NAMALWA (cell line): ENCODE results near the gene MMRN2.
A peak's percentile ranks its signal among the peaks of the same experiment; 100 is the strongest.

ENCODE experiments used
- DNase-seq: peaks from one replicate; pipeline ENCODE4 v3.0.0-alpha.2; 2015; ENCODE audit warnings: low spot score

The MMRN2 gene

DNA sequence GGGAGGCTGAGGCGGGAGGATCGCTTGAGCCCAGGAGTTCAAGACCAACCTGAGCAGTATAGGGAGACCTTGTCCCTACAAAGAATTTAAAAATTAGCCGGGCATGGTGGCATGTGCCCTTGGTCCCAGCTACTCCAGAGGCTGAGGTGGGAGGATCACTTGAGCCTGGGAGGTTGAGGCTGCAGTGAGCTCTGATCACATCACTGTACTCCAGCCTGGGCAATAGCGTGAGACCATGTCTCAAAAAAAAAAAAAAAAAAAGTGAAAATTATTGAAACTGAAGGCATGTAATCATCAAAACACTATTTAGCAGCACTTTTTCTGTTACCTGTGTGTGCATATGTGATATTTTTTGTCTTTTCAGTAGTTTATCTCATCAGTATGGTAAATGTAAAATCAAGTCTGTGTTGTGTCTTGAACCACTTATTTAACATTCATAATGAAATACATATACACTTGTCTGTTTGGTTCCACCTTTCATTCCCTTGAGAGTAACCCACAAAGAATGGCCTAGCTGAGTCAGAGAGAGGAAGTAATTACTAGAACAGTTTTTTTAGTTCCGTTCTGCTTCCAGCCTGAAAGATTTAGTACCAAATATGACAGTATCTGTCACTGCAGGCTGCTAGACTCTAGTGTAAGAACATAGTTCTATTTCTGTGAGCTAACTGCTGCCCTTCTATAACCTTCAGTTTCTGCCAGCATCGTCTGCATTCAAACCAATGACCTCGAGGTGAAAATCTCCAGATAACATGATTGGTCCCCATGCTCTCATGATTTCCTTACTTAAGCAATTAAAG, 68.6 kb downstream of the MMRN2 start:
- peak; percentile 70 for DNase-seq
